Measurements from ENCODE around the gene PARVB.
"Not testable (repeated sequence)": the region's sequence is repeated elsewhere in the genome, so short reads cannot be mapped to it uniquely, and the experiment has no call there.

Gene PARVB

DNA sequence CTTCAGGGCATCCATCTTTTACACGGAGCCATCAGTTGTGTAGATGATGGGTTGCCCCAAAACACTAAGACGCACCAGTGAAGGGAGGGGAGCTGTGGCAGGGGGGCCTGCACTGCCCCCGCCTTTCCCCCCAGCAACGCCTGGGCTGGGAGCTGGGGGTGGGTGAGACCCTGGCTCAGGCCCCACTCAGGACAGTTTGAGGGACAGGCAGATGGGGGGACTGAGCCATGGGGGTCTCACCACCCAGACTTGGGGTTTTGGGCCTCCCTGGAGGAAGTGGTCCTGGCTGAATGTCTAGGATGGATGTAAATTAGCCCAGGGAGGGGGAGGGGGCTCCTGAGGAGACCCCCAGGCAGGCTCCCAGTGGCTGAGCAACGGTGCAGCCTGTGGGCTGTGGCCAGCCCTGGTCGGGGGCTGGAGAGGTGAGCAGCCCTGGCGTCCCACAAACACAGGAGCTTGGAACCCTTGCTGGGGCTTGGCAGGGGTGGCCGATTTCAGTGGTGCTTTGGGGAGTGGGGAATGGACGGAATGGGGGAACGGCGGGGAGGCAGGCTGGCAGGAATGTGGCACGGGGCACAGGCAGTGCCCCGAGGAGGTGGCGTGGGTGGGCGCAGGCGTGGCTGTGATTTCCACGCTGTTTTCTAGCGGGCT lies 6.1 kb downstream of the PARVB start:
- DNase-seq: no peak

DNA sequence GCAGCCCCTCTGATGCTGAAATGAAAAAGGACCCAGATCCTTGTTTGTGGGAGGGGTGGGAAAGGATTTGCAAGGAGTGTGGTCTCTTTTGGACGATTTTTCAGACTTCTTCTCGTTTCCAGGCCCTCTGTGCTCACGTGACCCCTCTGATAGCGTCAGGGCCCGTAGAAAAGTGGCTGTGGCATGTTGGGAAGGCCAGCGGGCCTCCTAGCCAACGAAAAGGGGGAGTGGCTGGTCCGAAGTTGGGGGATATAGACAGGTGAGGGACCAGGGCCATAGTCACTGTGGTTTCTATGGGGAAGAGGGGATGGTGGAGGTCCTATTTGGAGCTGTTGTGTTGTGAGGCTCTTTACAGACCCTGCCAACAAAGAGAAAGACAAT lies 6.6 kb downstream of the PARVB start:
- DNase-seq: no peak

DNA sequence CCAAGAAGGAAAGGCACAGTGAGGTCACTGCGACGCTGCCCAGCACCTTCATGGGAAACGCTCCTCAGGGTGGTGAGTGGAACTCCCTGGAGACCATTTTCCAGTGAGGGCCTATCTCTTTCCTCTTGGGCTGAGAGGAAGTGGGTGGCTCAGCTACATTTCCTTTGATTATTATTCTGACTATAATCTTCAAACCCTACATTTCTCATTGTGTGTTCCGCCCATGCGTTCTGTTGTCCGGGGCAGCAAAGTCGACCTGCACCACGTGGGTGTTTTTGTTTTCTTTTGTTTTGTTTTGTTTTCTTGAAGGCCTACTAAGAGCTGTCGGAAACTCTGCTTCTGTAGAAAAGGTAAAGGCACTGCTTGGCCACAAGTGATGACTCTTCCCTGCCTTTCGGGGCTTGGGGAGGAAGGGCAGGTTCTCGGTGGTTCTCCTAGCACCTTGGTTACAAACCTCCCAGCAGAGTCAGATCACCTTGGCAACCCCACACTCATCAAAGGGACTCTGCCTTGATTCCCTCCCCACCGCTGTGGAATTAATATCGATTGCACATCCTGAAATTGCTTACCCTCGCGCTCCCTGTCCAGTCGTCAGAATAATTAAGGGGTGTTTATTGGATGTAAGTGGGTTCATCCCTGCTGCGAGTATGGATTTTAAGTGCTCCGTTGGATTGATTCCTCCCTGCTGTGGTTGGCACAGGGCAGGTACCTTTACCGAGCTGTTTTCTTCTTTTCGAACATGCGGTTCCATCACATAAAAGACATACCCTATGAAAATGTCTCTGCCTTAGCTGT lies 7.3 kb downstream of the PARVB start:
- DNase-seq: no peak

DNA sequence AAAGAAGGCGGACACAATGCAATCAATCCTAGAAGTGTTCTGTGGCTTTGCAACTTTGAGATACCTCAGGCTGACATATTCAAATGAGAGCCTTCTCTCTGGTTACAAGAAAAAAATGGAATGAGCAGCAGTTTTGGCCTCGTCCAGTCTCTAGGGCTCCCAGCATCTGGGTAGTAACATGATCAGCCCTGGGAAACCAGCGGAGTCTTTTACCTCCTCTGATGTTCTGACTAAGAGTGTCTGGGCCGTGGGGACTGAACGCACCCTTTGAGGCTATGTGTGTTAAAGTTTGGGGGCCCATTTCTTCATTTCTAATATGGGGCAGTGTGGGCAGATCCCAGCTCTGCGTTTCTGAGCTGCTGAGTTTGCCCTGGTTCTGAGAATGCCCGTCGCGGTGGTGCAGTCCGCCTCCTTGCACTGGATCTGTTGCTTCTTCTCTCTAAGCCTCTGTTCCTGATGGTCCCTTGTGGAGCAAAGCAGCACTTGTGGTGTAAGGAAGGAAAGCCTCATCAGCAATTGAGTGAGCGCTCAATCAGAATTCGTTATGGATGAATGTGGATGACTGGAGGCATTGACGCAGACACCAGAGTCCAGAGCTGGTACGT lies 8.1 kb downstream of the PARVB start:
- DNase-seq: no peak

DNA sequence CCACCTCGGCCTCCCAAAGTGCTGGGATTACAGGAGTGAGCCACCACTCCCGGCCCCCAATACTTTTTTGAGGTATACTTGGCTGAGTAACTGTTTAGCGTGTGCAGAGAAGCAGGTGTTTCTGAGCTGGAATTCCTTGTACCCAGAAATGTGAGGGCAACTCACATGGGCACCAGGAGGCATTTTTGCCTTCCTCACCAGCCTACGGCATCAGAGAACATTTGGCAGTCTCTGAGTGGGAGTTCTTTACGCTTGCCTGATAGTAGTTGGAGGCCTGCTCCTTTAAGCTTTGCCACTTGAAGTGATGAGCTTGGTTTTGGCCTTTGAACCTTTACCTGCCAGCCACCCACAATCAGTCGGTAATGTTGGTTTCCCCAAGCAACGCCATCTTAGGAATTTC lies 9.2 kb downstream of the PARVB start:
- DNase-seq: no peak

DNA sequence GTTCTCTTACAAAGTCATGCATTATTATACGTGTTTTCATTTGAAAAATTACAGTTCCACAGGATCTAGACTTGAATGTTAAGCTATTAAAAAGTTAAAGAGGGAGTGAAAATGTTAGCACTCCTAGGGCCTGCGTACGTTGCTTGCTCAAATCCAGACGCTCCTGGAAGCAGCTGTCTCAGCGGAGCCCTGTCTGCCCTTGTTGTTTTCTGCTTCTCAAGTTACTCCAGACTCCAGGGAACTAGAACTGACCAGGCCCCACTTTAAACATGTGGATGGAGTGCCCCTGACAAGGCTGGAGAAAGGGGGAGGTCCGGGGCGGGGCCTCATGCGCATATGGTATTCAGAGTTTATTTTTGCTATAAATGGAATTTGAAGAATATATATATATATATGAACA lies 9.6 kb downstream of the PARVB start:
- DNase-seq: no peak

DNA sequence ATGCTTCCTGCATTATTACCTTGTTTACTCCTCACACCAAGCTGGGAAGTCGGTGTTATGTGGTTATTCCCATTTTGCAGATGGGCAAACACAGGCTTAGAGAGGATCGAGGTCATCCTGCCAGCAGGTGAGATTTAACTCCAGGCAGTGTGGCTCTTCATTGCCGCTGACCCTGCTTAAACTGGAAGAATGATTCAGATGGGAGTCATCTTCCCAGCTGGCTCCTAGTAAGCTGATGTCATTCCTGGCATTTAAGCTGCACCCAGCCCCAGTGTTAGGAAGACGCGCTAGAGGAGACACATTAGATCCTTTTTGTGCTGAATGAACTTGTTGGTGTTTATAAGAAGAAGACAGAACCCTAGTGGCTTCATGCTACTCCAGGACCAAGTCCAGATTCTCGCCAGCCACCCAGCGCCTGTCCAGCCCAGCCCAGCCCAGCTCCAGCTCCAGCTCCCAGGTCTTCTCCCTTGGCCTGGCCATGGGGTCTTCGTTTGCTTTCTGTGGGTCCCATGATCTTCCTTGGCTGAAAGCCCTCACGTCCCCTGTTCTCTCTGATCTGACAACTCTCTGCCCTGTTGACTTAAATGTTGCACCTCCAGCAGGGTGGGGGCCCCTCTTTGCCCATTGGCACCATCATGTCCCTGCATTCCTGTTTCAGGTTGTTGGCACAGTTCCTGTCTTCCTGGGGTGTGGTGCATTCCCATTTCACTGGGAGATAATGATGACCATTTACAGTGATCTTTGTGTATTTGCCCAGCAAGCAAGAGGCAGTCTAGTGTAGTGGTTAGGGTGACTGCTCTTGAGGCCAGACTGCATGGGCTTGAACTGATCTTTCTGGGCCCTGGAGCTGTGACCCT lies 13.6 kb downstream of the PARVB start:
- no peak for DNase-seq

DNA sequence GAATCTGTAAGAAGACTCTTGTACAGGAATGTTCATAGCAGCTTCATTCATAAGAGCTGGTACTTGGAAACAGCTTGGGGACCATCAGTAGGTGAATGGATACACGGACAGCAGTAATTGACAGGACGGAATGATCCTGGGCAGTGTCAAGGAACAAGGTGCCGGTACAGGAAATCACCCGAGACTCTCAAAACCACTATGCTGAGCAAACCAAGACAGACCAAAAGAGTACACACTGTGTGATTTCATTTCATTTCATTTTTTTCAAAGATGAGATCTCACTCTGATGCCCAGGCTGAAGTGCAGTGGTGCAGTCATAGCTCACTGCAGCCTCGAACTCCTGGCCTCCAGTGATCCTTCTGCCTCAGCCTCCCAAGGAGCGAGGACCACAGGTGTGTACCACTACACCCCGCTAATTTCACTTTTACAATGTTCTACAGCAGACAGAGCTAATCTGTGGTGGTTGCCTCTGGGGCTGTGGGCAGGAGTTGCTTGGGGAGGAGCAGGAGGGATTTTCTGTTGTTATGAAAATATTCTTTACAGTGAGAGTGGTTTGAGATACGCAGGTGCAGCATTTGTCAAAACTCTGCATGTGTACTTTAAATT lies 15.6 kb downstream of the PARVB start:
- DNase-seq: no peak

DNA sequence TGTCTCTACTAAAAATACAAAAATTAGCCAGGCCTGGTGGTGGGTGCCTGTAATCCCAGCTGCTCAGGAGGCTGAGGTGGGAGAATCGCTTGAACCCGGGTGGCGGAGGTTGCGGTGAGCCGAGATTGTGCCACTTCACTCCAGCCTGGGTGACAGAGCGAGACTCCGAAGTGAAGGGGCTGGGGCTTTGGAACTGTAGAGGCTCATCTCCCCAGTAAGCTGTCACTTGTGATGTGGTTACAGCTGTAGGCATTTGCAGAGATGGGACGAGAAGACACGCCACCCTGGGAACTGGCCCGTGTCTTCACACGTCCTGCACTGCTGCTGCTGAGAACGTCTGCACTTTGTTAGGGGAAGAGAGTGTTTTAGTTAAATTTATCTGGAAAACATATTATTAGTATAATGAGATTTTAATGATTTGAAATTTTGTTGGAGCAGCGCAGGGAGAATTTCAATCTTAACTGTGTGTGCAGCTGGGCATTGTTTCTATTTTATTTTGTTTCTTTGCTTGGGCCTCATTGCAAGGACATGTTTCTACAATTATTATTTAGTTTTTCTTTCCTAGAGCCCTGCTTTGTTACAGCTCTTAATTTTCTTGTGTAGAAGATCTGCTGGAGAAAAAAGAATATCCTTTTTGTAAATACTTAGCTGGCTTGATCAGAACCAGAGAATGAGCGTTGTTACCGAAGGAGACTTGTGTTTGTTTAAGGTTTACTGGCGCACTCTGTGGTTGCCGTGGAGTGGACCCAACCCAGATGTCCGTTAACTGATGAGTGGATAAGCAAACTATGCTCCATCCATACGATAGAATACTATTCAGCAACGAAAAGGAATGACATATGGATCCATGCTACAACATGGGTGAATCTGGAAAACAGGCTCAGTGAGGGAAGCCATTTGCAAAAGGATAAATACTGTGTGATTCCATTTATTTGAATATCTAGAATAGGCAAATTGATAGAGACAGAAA lies 18.4 kb downstream of the PARVB start:
- no peak for DNase-seq

DNA sequence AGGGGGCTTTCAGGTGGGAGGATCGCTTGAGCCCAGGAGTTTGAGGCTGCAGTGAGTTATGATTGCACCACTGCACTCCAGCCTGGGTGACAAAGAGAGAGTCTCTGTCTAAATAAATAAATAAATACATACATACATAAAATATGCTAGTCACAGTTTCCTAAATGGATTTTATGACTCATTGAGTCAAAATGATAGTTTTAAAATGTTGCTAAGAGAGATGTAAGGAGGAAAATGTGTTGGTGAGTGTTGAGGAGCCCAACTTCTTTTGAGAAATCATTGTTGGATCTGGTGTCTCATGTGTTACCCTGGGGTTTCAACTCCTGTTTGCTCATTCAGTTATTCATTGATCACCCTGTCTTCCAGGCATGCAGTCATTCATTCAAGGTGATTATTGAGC lies 21.0 kb downstream of the PARVB start:
- no peak for DNase-seq

DNA sequence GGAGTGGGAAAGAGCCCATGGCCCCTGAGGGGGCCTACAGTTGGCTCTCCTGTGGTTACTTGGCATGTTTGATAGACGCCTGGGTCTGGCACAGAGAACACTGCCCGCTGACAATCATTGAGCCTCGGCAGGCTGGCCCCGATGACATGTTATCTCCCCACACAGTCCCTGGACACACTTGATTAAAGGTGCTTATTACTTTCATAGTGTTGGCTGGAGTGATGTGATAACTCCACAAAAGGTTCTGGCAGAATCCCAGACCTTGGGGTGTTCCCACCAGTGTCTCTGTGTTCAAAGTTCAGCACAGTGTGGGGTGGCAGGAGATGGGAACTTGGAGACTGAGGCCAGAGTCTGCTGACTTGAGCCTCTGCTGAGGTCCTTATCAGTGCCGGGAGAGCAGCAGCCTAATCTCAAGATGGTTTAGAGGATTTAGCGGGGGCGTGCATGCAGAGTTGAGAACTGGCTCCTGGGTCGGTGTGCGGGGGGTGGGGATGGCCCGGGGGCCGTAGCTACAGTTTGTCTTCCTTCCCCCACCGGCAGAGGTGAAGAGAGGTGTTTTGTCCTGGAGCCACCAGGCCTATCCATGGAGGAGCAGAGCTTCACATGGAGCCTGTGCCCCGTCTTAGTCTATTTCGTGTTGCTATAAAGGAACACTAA lies 22.5 kb downstream of the PARVB start:
- no peak for DNase-seq

DNA sequence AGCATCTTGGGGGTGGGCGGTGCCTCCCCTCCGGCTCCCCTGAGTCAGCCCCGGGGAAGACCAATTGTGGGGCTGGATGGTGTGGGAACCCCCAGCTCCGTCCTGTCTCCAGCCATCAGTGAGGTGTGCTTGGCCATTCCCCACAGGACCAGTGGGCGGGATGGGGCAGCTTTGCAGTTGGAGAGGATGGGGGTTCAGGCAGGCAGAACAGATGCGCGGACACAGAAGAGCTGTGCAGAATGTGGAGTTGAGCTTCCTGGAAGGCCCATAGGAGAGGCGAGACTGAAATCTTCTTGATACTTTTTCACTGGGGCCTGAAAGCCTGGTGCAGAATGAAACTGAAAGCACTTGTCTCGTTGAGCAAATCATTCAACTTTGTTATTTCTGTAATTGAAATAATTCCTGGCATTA lies 23.8 kb downstream of the PARVB start:
- no peak for DNase-seq

DNA sequence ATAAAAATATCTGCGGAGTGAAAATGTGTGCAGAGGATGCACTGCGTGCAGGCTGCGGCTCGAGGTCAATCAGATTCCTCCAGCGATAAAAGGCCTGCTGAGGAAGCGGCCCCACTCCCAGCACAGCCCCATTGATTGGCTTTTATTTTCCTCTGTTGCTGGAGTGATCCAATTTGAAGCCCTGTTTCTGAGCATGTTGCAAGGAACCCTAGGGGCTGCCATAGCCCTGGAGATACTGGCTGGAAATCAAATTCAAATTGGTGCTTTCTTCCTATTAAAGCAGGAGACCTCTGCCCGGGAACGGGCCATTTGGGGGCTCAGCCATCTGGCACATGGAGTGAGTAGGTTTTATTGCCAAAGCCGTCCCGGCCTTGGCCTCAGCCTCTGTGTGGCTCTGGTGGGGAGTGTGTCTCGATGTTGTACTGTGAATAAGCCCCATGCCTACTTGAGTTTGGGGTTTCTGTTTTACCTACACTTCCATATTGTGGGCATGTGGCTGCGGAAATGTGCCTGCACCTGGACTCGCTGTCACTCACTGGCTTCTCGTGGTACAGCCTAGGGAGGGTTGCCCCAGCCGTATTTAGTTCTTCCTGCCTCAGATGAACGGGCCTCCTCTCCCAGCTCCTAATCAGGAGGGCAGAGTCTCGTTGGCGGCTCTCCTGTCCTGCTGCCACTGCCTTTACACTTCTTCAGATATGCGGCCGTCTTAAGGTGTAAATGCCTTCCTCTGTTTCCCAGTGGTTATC lies 25.6 kb downstream of the PARVB start:
- DNase-seq: no peak

DNA sequence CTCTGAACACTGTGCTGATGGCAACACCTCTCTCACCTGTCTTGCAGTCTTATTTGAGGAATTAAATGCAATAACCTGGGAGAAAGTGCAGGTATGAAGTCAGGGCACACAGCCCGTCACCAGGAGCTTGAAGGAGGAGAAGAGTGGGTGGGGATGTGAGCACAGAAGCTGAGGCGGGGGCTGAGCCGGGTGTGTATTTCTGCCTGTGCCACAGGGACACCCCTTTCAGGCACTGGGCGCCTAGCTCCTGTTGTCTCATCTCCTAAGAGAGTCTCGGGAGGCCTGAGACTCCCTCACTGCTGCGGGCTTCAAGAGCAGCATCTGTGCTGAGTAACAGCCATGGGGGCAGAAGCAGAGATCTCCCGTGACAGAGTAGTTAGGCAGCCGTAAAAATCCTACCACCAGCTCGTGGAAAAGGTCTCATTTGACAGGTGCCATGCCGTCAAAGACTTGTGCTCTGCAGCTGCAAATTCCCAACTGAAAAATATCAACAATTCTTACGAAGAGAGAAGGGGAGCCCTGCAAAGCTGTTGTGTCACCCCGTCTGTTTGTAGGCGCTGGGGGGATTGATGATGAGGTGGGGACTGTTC lies 26.8 kb downstream of the PARVB start:
- no peak for DNase-seq

DNA sequence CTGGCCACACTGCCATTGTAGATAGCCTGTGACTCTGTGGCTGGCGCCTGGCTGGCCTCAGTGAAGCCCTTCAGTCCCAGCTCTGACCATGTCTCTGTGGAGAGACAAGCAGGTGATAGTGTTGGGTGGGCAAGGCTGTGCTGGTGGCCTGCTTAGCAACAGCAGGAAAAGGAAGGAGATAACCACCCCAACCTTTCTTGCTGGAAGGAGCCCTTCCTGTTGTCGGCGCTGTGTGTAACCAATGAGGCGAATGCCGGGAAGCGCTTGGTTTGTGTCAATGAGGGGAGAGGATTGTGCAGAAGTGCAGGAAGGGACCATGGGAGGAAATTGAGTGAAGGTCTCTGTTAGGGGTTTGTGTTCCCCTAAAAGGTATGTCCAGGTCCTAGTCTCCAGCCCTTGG lies 27.3 kb downstream of the PARVB start:
- DNase-seq: no peak

DNA sequence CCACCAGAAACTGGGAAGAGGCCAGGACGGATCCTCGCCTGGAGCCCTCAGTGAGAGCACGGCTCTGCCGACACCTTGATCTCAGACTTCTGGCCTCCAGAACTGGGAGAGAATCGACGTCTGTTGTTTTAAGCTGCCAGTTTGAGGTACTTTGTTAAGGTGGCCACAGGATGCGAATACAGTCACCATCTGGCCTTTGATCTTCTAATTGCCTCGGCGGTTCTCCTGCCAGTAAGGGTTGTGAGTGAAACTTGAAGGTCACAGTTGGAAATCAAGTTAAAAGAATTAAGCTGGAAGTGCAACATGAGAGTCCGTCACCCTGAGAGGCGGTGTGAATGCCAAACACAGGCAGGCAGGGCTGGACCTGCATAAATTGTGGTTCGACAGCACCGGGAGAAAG lies 27.9 kb downstream of the PARVB start:
- DNase-seq: no peak

DNA sequence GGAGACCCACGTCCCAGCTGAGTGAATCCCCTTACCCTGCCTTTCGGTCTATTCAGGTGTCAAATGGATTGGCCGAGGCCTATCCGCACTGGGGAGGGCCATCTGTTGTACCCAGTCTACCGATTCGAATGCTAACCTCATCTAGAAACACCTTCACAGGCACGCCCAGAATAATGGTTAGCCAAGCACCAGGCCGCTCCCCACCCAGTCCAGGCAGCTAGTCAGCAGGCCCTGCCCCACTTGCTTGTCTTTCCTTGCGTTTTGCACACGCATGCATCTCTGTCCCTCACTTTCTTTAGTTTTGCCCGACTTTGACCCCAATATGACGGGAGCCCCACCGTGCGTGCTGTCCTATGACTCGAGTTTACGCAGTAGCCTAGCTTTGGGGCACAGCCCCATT lies 31.7 kb downstream of the PARVB start:
- DNase-seq: no peak

DNA sequence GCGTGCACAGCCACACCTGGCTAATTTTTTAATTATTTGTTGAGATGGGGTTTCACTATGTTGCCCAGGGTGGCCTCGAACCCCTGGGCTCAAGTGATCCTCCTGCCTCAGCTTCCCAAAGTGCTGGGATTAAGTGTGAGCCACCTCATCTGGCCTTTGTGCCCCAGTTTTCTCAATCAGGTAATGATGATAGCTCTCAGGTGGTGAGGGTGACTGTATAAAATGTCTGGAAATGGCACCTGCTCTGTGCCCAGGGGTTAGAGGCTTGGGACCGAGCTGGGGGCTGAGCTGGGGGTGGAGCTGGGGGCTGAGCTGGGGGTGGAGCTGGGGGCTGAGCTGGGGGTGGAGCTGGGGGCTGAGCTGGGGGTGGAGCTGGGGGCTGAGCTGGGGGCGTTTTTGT lies 32.5 kb downstream of the PARVB start:
- not testable (repeated sequence) for DNase-seq

DNA sequence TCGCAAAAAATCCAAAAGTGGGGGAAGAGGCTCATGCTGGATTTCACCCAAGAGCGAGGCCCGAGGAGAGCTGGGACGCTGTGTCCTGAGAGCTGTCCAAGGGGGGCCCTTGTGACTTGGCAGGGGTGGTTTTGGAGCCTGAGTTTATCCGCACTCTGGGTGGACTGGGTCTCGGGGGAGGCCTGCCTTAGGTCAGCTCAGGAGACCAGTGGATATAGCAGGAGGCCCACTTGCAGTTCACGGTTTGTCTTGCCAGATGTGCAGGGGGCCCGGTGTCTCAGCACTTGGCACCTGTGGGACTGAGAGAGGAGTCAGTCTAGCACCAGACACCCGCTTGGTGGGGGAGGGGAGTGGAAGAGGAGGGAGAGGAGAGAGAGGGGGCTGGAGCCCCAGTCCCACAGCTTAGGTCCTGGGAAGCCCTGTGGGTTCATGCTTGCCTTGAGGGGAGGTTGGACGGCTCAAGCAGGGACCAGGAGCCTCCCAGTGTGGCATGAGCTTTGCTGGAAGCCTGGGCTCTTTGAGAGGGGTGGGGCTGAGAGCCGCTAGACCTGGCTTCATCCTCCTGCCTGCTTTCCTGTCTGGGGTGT lies 33.4 kb downstream of the PARVB start:
- no peak for DNase-seq
